GM12892 (cell line): Measurements from ENCODE around the gene RNF213.

ENCODE experiments used
- POLR2A ChIP-seq: IDR thresholded peaks from 2 replicates; pipeline ENCODE4 v1.6.1; 2011; ENCODE audit warnings: low read depth, low read length, control low read depth
- POLR2AphosphoS5 ChIP-seq: IDR thresholded peaks from 2 replicates; pipeline ENCODE4 v1.6.1; 2011; ENCODE audit warnings: low read depth, low read length, control low read depth

- TF ChIP-seq POLR2AphosphoS5, result no peak
- TF ChIP-seq POLR2A, result no peak
Observed at GRCh38 chr17:80295559-80295958, 34.9 kb downstream of the RNF213 start.
